Stimulated activated naive CD4-positive, alpha-beta T cell (primary cell): ENCODE measurements around the gene CPNE5.

Source experiments
- DNase-seq, 6 experiments: peaks; one replicate each; lab custom pipeline; 2025; lab: John Stamatoyannopoulos, UW

The CPNE5 gene

DNA sequence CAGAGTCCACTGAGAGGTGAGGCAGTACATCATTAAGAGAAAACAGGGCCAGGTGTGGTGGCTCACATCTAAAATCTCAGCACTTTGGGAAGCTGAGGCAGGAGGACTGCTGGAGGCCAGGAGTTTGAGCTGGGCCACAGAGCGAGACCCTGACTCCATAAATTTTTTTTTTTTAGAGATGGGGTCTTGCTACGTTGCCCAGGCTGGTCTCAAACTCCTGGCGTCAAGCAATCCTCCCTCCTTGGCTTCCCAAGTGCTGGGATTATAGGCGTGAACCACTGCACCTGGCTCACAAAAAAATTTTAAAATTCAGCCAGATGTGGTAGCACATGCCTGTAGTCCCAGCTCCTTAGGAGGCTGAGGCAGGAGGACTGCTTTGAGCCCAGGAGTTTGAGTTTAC is 18.1 kb upstream of the CPNE5 start:
- no peak for DNase-seq

DNA sequence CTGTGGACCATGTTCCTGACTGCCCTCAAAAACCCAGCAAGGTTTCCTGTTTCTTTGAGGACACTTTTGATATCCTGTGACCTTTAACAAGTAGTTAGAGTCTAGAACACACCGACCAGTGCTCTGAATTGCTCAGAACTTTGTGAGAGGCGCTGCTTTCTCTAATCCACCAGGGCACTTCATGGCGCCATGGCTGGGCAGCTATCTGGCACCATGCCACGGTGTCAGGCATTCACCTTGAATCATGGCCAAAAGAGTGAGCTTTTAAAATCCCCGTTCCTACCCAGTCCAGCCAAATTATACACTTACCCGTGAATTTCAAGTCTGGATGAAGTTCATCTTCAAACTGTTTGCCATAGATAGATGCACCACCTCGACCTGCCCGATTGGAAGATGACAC is 17.0 kb upstream of the CPNE5 start:
- DNase-seq, result no peak

DNA sequence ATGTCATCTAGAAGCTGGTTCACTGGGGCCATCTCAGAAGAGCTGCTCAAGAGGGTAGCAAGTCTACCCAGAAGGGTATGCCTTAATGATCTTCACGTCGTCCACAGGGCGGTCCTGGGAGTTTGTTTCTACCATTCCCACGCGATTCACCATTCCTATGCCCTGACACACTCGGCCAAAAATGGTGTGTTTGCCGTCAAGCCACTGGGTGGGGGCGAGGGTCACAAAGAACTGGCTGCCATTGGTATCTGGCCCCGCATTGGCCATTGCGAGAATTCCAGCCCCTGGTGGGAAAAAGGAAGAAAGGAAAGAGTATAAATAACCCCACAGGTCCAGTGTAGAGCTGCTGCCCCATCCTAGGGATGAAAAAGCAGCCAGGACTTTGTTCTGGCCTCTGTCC is 16.5 kb upstream of the CPNE5 start:
- DNase-seq, result no peak

DNA sequence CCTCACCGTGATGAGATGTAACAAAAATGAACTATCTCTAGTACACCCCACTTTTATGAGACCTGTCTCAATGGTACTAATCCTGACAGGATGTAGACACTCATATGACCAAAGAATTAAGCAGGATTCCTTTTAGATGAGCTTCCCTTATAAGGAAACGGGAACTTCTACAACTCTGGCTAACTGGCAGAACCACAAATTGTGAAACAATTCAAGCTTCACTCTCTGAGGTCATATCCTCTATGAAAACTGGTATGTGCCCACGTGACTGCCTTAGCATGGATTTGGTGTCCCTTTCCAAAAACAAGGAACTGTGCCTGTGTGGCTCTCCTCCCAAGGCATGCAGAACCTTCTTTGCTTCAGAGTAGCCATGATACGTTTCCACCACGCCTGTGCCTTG is 14.1 kb upstream of the CPNE5 start:
- no peak for DNase-seq

DNA sequence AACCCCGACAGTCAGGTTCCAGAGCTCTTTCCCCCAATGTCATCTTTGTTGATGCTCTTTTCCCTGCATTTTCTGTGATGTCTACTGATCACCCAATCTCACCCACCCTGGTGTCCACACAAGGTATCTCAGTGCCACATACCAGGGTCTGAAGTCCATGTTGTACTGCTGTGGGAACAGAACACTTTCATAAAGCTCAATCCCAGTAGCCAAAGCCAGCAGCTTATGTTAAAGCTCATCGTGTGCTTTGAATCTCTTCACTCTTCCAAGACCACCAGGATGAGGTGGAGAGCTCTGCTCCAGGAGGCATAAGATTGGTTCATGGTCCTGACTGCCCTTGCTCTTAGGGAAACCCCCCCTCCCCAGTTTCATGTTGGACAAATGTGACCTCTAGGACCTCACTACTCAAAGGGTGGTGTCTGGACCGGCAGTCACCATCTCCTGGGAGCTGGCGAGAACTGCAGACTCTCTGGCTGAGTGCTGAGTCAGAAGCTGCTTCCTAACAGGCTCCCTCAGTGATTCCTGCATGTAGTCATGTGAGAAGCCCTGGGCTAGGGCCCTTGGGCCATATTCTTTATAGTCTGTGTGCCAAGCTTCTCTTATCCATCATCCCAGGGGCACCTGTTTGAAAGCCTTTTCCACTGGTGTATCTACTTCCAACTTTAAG is 13.4 kb upstream of the CPNE5 start:
- DNase-seq, result no peak

DNA sequence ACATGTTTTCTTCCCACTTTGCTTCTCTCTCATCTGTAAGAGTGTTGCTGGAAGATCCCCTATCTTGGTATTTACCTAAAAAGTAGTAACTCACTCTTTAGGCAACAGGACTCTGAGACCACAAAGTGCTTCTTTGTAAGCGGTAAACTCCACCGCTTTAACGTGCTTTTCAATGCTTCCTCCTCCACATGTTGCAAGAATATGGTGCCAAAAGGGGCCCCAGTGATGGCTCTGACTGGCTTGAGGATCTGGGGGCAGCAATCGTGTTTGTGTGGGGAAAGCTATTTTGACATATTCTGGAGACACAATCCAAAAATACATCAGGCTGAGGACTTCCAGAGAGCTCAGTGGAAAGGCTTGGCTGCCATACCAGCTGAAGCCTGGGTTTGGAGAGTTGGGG is 12.4 kb upstream of the CPNE5 start:
- DNase-seq, result no peak

DNA sequence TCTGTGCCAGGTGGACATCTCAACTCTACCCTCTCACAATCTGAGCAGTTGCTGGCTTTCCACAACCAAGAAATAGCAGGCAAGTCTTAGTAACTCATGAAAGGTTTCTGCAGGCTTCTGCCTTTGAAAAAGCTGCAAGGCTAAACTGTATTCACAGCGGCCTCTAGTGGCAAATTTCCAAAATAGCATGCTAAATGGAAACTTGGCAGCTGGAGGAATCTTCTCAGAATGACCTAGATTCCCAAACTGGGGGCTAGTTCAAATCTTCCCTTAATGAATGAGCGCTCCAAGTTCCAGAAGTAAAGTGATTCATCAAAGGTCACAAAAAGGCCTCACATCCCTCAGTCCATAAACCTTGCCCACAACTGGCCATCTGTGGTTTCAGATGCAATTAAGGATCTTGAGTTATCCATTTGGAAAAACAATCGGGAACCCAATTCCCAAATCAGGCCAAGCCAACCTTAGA is 11.9 kb upstream of the CPNE5 start:
- DNase-seq, result peak in 5 of 6 experiments; percentile 2 to 52 (median 19)

DNA sequence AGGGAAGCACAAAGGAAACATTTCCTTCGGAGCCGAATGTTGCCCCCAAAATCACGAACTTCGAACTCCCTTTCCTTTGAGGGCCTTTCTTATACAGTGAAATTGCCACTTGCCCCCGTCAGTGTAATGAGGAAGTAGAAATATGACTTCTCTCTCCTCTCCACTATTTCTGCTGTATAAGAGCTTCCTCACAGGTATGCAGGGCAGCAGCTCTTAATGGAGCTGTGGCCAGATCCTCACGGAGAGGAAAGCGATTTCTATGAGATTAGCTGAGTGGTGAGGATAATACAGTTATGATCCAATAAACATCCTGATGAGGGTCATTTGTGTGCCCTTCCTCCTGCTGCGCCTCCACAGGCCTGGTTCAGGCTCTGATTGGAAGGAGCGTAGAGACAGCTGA is 10.8 kb upstream of the CPNE5 start:
- DNase-seq, result no peak

DNA sequence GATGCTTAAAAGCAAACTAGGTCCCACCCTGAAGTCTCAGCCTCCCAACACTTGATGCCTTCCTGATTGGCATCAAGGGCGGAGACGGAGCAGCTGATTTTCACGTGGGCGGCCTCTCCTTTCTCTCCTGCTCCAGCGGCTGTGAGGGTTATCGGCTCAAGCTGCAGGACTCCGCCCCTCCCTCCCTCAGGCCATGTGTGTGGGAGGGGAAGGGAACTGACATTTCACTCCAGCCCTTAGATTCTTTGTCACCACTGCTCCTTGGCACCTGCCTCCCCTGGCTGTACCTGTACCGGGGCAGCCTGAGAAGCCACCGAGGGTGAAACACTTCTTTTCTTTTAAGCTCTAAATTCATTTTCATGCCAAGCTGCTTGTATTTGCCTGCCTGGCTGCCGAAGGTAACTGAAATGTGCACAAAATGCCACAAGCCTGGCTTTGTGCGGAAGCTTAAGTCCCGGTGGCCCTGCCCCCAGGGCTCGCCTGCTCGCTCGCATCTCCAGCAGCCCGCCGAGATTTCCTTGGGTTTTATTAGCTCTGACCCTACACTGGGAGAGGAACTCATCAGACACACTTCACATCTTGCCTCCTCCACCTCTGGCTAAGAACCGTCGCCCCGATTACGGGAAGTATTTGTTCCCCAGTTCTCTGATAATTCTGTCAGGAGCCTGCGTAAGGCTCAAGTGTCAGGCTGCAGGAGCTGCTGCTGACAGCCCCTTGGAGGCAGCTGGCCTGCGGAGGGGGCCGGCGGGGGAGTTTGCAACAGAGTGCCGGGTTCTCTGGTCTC is 9.6 kb upstream of the CPNE5 start:
- no peak for DNase-seq

DNA sequence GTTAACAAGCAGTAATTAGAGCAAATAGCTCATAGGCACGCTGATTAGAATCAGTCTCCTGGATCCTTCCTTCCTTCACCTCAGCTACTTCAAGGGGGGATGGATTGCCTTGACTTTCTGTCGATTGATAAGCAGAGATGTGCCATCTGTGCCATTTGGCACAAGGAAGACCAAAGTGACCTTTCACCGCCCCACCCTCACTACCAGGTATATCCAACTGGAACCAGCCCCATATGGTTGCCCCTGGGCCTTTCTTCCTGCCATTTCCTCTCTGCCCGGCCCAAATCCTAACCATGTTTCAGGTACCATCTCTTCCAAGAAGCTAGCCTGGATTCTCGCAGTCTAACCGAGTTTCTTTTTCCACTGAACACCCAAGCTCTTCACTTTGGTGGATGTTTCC is 8.7 kb upstream of the CPNE5 start:
- DNase-seq, result no peak

DNA sequence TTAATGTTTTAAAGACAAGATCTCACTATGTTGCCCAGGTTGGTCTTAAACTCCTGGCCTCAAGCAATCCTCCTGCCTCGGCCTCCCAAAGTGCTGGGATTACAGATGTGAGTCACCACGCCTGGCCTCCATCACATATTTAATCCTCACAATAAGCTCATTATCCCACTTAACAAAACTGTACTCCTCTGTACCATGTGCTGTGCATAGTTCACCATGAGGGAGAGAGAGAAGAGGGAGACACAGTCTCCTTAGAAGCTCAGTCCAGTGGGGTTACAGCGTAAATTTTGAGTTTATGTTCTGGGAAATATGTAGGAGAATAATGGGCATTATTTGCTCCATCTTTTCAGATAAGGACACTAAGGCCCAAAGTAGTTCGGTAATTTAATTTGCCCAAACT is 7.9 kb upstream of the CPNE5 start:
- no peak for DNase-seq

DNA sequence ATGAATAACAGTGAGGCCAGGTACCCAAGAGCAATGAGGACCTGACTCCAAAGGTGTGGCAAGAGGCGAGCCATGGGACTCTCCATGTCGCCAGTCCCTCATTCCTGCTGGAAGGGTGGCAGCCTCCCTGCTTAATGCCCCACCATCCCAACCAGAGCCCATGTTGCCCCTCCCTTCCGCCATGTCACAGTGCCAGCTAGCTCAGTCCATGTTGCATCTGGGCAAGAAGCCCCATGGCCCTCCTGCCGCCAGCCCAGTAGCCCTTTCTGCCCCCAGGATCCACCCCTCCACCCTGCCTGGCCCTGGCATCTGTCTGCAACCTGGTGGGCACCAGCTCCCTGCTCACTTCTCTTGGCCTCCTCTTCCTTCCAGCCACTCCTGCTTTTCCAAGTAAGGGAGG is 6.0 kb upstream of the CPNE5 start:
- no peak for DNase-seq

DNA sequence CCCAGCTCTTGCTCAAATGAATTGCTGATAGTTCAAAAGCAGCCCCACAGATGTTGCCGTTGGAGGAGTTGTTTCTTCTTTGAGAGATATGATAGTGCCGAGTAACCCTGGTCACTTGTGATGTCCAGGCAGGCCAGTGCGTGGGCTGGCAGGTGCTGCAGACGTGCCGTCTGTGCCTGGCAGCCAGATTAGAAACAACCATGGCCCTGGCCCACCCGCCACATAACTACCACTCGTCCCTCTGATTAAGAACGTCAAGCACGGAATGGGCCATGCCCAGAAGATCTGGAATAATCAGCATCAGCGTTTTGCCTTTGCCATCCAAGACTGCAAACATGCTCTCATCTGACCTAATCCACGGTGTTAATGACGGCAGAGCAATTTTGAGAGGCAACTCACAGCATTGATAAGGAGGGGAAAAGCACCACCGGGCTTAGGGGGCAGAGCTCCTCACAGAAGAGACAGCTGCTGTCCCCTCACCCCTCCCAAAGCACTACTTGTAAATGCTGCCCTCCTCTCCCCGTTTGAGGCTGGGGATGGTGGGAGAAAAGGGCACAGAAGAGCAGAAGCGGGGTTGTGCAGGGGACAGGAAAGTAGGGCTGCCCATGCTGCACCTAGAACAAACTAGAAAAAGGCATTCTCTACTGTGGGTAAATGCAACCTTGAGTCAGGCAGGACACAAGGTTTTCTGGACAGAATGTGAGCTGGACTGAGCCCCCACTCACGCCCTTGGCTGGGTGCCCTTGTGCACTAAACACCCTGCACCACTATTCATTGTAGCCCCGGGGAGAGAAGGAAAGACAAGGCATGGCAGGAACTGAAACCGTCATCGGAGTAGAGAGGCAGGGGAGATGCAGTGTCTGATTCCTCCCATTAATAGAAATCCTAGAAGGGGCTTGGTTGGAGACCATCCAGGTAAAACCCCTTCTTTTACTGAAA is 5.3 kb upstream of the CPNE5 start:
- DNase-seq, result no peak

DNA sequence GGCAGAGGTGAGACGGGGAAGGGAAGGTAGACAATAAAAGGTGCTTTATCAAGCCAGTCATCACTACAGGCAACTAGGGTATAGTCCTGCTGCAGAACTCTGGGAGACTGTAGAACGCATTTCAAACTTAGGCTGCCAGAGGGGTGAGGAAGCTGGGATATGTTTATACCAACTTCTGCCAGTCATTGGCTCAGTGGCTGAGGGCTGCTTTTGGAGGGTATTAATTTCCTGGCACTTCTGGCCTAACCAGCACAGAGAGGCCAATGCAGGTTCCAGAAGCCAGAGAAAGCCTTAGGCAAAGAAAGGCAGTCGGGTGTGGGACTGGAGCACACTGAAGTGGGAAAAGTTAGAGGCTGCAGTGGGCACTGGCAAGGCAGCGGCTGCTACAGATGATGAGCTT is 3.9 kb upstream of the CPNE5 start:
- DNase-seq, result no peak

DNA sequence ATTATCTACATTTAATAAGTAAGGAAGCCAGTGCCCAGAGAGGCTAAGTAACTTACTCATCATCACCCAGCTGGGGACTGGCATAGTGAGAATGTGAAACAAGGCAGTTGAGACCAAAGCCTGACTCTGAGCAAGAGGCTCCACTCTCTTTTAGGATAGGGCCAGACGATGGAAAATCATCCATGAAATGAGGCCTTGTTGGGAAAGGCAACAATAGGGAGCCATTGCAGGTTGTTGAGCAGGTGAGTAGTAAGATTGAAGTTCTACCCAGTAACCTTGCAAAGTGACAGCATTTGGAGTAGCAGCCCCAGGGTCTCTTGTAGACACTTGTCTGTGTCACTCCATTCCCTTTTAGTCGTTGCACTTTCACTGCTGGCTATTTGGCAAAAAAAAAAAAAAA is 2.5 kb upstream of the CPNE5 start:
- no peak for DNase-seq

DNA sequence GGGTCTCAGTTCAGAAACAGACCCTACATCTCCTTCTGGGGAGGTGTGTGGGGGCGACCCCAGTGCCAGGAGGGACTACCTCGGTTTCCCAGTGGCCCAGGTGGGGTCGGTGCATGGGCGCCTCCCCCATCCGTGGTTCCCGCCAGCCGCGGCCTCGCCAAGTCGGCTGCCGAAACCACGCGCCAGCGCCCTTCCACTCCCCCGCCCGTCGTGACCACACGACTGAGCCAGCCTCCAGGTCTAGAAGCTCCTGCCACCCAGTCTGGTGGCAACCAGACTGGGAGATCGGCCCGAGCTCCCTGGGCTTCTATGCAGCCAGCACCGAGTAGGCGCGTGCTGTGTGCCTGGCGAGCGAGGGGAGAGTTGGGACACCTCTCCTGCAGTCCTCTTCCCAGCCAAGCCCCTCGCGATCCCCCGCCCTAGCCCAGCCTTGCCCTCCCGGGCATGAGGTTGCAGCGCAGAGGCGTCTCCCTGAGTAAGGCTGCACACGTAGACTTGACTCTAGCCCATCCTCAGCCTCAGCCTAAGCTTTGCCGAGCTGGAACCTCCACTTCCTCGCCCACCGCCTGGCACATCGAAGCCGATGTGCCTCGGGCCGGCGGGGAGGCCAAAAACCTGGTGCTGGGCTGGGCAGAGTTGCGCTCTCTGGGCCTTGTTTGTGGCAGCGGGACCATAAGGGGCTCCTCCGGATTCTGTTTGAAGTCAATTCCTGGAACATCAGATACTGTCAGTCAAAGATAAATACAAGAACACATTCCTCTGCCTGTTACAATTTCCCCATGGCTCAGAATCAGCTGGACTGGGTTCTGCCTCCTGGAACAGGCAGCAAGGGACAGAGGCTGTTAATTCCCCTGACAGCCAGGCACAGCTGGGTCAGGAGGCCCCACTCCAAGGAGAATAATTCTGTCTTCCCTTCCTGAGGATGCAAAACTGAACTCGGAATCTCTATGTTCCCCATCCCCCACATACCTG is 1.5 kb upstream of the CPNE5 start:
- peak in 2 of 6 experiments; percentile 21 to 24 for DNase-seq

DNA sequence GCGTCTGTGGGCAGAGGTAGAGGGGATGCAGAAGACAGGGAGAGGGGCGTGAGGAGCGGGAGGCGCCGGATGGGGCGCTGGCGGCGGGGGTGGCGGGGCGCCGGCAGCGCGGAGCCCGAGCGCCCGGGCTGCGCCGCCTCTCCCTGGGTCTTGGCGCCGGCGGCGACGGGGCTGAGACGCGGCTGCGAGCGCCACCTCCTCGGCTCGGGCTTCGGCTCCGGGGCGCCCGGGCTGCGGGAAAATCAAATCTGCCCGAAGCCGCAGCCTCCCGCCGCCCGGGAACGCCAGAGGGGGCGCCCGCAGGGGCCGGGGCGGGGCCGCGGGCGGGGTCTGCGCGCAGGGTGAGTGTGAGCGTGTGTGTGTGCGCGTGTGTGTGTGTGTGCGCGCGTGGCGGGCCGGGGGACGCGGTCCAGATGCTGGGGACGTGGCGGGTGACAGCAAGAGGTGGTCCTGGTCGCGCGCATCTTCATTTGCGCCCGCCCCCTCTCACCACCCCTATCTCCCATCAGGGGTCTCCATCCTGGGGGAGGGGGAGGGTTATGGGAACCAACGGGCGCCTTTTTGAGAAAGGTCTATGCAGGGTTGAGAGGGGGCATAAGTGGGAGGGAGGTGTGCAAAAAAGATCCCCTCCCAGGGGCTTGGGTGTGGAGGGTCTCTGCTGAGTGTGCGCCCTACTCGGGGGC is 646 bp upstream of the CPNE5 start:
- DNase-seq, result peak in 5 of 6 experiments; percentile 23 to 46 (median 26)

DNA sequence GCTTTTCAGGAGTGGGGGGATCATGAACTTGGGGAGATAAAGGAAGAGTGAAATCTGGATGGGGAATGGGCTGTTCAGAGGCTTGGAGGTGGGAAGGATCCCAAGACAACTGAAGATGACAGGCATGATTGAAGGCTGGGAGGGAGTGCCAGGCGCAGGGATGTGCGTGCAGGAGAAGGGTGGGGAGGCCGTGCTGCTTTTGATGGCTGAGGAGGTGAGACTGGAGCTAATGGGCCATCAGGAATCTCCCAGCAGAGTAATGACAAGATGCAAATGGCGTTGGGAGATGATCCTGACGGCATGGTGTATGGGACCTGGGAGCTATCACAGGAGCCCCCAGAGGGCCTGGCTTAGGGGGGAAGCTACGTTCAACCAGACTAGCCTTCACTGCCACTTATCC is 1.6 kb downstream of the CPNE5 start:
- DNase-seq, result no peak

DNA sequence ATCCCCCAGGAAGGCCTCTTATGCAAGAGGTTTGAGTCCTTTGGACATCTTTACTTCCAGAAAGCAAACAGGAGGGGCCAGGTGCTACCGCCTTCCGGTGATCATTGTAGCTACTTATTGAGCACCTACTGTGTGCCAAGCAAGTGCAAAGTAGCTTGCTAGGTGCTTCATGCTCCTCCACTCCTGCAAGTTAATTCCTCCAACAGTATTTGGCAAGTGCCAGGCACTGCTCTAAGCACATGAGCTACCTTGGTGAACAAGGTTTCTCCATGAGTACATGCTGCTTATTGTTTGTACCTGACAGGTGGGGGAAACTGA is 2.3 kb downstream of the CPNE5 start:
- DNase-seq, result no peak

DNA sequence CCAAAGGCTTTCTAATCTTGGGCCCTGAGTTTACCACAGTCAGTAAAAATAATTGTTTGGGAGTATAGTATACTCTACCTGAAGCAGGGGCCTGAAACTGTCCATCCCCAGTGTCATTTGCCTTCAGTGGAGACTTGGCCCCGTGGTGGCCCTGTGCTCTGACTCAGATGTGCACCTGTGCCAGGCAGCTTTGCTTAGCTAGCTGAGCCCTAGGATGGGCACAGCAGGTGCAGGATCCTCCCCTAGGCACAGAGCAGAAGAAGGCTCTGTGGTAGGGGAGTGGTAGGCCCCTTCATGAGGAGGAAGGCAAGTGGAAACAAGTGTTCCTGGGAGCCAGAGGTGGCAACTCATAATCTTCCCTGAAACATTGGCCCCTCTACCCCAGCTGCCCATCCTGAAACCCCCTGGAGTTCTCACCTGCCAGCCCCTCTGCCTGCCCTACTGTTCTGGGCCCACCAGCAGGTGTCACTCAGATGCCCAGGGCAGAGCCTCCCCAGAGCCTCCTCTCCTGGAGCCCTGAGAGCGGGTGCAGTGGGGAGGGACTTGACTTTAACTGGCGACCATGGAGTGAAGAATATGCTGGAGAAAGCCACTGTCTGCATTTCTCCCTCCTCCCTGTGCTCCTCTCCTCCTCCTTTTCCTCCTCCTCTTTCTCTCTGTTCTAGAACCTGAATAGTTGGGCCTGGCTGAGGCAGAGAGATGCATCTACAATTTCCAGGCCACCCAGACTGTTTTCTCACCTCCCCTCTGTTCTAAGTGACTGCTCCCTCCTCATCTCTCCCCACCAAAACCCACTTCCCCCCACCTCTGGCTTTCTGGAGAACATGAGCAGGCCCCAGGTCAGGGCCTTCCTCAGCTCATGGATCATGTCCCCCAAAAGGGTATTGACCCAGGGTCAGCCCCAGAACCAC is 2.9 kb downstream of the CPNE5 start:
- DNase-seq, result no peak
